Cardiac muscle cell (in vitro differentiated cells and primary cell): ENCODE results near the gene CPLANE2. TPM values are rescaled to one million over a fixed set of nuclear protein-coding genes. Genes with fewer than 3 reads are reported as not detected.

Experiments used
- DNase-seq, 2 donors: peaks; one replicate each; pipeline versions ENCODE4 v3.0.0 to v3.0.0-alpha.2; 2010 to 2017; ENCODE audit warnings: low read depth in 1 of 2, low spot score in 1 of 2
- H3K27ac ChIP-seq: fragments of 200-600 bp; sonication (generic); 2 replicates; pipeline ENCODE4 v1.5.1; 2016
- H3K27me3 ChIP-seq: fragments of 200-600 bp; sonication (generic); 2 replicates; pipeline ENCODE4 v1.6.0; 2016; ENCODE audit warnings: control low read depth
- H3K36me3 ChIP-seq: fragments of 200-600 bp; sonication (generic); 2 replicates; pipeline ENCODE4 v1.5.1; 2016; ENCODE audit warnings: control low read depth
- H3K4me1 ChIP-seq: fragments of 200-600 bp; sonication (generic); 2 replicates; pipeline ENCODE4 v1.8.1; 2017; ENCODE audit warnings: low read depth, mild to moderate bottlenecking, mixed run types
- H3K4me3 ChIP-seq: fragments of 200-600 bp; sonication (generic); 2 replicates; pipeline ENCODE4 v1.5.1; 2016; ENCODE audit warnings: mild to moderate bottlenecking
- H3K9me3 ChIP-seq: fragments of 200-600 bp; sonication (generic); 2 replicates; pipeline ENCODE4 v1.5.1; 2017; ENCODE audit warnings: low read depth, mild to moderate bottlenecking, control low read depth
- polyA plus RNA-seq: library from polyadenylated mRNA; unstranded; fragments of >200 nt; fragmentation: Nextera tagmentation; extraction: Ambion mirVana; gene quantifications from 2 replicates; pipeline ENCODE4 v1.2.1, GENCODE V29; 2016
- total RNA-seq: library from RNA; depleted of rRNA; stranded (reverse); fragments of >200 nt; gene quantifications from 2 replicates; pipeline ENCODE4 v1.2.3, GENCODE V29; 2016
- TF ChIP-seq, protein P1 (sequence below): IDR thresholded peaks from 2 replicates; pipeline ENCODE4 v1.5.1; 2012; ENCODE audit warnings: low read depth, mild to moderate bottlenecking, low read length

CPLANE2 gene
- total and polyA plus RNA-seq, 2 experiments from 2014 or later, result 9.1 to 26.5 TPM

DNA sequence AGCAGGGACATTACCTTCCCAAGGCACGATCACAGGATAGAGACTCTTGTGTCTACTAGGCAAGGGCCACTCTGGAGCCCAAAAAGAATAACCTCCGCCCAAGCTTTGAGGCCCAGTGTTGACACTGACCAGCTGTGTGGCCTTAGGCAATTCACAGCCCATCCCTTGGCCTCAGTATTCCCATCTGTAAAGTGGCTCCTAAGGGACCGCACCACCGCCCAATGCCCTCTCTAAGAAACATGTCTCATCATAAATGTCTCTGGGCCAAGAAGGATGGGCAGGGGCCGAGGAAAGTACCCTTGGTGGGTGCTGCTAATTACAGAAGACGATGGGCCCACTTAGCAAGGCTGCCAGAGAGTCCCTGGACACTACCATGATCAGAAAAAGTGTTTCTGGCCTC is 25.2 kb downstream of the CPLANE2 start:
- Histone ChIP-seq H3K27ac (no peak overlapping the region), H3K27me3 (no peaks in the 10 kb centered on the region), H3K4me3 (no peak overlapping the region), H3K9me3 (no peaks in the 10 kb centered on the region), H3K4me1 (no peaks in the 10 kb centered on the region), H3K36me3 (no peaks in the 10 kb centered on the region)
- TF ChIP-seq, protein P1, sequence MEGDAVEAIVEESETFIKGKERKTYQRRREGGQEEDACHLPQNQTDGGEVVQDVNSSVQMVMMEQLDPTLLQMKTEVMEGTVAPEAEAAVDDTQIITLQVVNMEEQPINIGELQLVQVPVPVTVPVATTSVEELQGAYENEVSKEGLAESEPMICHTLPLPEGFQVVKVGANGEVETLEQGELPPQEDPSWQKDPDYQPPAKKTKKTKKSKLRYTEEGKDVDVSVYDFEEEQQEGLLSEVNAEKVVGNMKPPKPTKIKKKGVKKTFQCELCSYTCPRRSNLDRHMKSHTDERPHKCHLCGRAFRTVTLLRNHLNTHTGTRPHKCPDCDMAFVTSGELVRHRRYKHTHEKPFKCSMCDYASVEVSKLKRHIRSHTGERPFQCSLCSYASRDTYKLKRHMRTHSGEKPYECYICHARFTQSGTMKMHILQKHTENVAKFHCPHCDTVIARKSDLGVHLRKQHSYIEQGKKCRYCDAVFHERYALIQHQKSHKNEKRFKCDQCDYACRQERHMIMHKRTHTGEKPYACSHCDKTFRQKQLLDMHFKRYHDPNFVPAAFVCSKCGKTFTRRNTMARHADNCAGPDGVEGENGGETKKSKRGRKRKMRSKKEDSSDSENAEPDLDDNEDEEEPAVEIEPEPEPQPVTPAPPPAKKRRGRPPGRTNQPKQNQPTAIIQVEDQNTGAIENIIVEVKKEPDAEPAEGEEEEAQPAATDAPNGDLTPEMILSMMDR, result no peak
- DNase-seq, result no peak

DNA sequence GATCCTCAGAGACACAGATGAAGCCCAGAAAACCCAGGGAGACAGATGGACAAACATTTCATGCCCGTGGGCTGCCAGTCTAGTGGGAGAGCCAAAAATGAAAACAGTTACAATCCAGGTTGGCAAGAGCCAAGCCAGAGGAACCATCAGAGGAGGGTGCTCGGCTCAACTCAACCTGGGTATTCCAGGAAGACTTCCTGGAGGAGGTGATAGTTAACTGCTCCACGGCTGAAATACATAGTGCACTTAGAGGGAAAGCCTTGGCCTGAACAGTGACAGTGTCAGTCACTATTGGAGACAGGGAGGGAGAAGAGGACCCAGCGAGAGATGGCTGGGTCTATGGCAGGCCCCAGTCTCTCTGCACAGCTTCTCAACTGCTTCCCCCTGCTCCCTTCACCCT is 26.4 kb downstream of the CPLANE2 start:
- Histone ChIP-seq H3K36me3 (no peaks in the 10 kb centered on the region), H3K4me3 (no peak overlapping the region), H3K9me3 (no peaks in the 10 kb centered on the region), H3K27ac (no peak overlapping the region), H3K27me3 (no peaks in the 10 kb centered on the region), H3K4me1 (no peaks in the 10 kb centered on the region)
- no peak for DNase-seq
- TF ChIP-seq, protein P1, result no peak

DNA sequence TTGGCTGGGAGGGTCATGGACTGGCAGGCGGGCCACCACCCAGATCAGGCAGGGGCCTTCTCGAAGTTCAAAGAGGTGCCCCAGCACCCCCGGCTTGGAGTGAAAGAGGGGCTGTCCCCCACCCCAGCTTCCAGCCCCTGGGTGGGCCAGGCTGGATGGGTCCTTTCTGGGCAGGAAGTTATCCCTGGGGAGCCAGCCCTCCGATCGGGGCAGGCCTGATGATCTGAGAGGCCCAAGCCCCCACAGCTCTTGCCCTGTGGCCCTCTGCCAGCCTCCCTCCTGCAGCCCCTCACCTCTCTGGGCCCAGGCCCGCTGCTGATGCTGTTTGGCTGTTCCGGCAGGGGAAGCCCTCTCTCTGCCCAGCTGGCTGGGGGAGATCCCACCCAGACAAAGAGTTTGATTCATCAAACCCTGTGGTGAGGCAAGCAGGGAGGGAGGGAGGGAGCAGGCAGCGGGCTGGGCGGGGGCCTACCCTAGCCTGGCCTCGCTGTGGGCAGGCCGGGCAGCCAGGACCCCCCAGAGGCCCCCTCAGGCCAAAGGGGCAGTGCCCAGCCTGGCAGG is 27.1 kb downstream of the CPLANE2 start:
- Histone ChIP-seq H3K4me3 (no peak overlapping the region), H3K36me3 (no peaks in the 10 kb centered on the region), H3K9me3 (no peaks in the 10 kb centered on the region), H3K27me3 (no peaks in the 10 kb centered on the region), H3K4me1 (no peaks in the 10 kb centered on the region), H3K27ac (no peak overlapping the region)
- TF ChIP-seq, protein P1, result no peak
- DNase-seq, result no peak

DNA sequence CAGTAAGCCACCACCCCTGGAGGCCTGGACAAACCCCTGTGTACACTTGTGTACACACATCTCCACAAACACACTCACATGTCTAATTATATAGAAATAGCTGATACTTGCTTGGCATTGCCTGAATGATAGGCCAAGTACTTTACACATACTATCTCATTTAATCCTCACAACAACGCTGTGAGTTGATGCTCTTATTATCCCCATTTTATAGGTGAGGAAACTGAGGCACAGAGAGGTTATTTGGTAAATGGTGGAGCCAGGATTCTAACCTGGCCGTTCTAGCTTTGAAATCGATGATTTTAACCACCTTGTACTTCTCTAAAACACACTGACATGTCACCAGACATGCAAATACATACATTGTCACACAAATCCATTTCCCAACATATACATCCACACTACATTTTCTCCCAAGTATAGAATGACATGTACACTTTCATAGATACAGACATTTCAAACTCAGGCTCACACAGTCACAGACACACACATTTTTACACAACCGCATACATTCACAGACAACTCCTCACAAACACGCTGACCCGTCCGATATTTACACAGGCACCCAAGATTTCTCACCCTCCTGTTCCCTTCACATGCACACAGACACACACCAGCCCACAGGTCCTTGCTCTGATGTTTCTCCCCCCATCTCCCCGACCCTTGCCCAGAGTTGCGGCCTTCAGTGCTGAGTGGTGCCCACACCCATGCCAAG is 27.7 kb downstream of the CPLANE2 start:
- TF ChIP-seq, protein P1, result no peak
- Histone ChIP-seq H3K9me3 (no peaks in the 10 kb centered on the region), H3K36me3 (no peaks in the 10 kb centered on the region), H3K4me1 (no peaks in the 10 kb centered on the region), H3K27me3 (no peaks in the 10 kb centered on the region), H3K27ac (no peak overlapping the region), H3K4me3 (no peak overlapping the region)
- DNase-seq, result no peak

DNA sequence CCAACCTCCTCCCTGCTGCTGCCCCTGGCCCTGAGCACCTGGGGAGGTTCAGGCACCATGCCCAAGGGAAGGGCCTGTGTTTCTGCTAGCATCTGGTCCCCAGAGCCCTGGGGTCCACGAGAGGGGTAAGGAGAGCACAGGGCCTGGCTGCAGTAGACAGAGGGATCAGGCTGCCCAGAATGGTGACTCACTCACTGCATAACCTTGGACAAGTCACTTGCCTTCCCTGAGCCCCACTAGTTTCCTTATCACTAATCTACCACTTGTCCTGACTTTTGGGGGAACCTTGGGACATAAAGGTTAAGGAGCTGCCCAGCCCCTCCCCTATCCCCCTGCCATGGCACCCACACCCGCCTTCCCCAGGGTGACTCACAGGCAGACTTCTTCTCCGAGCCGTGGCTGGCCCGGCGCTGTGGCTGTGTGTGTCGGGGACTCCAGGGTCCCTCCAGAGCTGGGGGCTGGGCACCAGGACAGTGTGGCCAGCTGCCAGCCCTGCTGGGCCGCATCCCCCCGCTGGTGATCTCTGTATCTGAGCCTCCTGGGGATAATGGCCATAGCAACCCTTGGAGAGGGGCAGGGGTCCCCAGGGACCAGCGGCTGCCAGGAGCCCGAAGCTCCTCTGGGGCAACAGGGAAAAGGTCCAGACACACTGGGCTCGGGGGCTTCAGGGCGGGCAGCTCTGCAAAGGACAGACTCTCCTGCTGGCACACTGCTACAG is 28.6 kb downstream of the CPLANE2 start:
- DNase-seq, result peak in 1 of 2 donors; percentile 34
- H3K4me3 ChIP-seq, result no peak overlapping the region

More for the DNA sequence above, 28.6 kb downstream of the CPLANE2 start:
- Histone ChIP-seq H3K27ac (no peak overlapping the region), H3K36me3 (no peaks in the 10 kb centered on the region), H3K4me1 (no peaks in the 10 kb centered on the region), H3K27me3 (no peaks in the 10 kb centered on the region), H3K9me3 (no peaks in the 10 kb centered on the region)
- TF ChIP-seq, protein P1, result no peak
